ENCODE results near the gene ZCCHC7. TPM values are rescaled to one million over a fixed set of nuclear protein-coding genes. Genes with fewer than 3 reads are reported as not detected.

ZCCHC7 gene
- total RNA-seq, 1 donor from 2014 or later = 25.1 TPM

DNA sequence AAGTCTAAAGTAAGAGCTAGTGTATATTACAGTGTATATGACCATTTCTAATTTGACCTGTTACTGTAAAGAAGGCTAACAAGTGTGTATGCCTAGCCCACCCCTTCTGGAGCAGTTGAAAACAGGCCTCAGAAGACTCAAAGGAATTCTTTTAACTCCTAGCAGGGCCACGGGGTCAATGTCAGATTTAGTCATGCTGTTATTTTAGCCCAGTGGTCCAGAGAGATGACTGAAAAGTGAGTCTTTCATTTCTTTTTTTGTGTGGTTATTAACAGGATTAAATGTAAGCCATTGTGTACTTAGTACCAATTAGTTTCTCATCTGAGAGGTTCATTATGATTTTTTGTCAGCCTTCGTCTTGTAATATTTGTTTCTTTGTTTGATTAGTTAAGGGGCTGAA lies 24.4 kb downstream of the ZCCHC7 start:
- no peaks in the 10 kb centered on the region for H3K4me1 ChIP-seq
- no peak for DNase-seq (ENCODE audit: low spot score in 2 of 2)
- TF ChIP-seq, protein P1, sequence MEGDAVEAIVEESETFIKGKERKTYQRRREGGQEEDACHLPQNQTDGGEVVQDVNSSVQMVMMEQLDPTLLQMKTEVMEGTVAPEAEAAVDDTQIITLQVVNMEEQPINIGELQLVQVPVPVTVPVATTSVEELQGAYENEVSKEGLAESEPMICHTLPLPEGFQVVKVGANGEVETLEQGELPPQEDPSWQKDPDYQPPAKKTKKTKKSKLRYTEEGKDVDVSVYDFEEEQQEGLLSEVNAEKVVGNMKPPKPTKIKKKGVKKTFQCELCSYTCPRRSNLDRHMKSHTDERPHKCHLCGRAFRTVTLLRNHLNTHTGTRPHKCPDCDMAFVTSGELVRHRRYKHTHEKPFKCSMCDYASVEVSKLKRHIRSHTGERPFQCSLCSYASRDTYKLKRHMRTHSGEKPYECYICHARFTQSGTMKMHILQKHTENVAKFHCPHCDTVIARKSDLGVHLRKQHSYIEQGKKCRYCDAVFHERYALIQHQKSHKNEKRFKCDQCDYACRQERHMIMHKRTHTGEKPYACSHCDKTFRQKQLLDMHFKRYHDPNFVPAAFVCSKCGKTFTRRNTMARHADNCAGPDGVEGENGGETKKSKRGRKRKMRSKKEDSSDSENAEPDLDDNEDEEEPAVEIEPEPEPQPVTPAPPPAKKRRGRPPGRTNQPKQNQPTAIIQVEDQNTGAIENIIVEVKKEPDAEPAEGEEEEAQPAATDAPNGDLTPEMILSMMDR (IDR thresholded peaks at IDR 0.05) = no peak
- H3K27ac ChIP-seq = no peak overlapping the region
- H3K4me3 ChIP-seq = no peak overlapping the region
- intact Hi-C loops (cut with DNase I) = no loop called here
- H3K27me3 ChIP-seq = no peaks in the 10 kb centered on the region
- peaks cover 0 to 3% of the 10 kb centered on the region in 2 donors for H3K36me3 ChIP-seq
- H3K9me3 ChIP-seq = no peaks in the 10 kb centered on the region

DNA sequence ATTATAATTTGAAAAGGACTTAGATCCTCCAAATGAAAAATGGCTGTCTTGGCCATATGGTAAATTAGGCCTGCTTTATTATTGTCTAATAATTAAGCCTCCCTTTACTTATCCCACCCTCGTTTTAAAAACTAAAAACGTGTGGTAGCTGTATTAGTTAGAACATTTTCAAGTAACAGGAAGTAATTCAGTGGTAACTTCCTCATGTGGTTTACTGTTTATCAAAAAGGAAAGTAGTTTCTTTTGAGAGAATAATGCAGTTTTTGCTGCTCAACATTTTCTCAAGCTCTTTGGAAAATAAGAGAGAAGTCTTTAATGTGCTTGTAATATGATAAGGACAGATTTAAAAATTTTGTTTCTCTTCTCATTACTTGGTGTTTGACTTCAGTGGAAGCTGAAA lies 26.0 kb downstream of the ZCCHC7 start:
- H3K4me3 ChIP-seq = no peak overlapping the region
- H3K9me3 ChIP-seq = no peaks in the 10 kb centered on the region
- intact Hi-C loops (cut with DNase I) = no loop called here
- H3K4me1 ChIP-seq = no peaks in the 10 kb centered on the region
- H3K36me3 ChIP-seq = peaks cover 0 to 3% of the 10 kb centered on the region in 2 donors
- DNase-seq (ENCODE audit: low spot score in 2 of 2) = no peak
- no peak overlapping the region for H3K27ac ChIP-seq
- TF ChIP-seq, protein P1 (IDR thresholded peaks at IDR 0.05) = no peak
- H3K27me3 ChIP-seq = no peaks in the 10 kb centered on the region

DNA sequence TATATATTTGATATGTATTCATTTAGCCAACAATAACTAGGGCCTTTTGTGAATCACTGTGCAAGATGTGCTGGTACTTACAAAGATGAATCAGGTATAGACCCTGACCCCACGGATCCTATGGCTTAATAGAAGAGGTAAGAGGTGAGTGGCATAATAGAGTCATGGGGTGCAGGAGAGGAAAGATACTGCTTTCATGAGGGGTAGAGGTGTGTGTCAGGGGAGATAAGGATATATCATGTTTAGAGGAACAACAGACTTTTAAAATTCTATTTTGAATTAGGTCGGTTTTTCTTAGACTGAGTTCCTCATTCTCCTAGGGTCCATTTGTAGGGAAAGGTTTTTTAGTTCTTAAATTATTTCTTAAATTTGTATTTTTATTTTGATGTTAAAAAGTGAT lies 27.8 kb downstream of the ZCCHC7 start:
- no peaks in the 10 kb centered on the region for H3K9me3 ChIP-seq
- H3K36me3 ChIP-seq = peaks cover 0 to 3% of the 10 kb centered on the region in 2 donors
- no peaks in the 10 kb centered on the region for H3K4me1 ChIP-seq
- intact Hi-C loops (cut with DNase I) = no loop called here
- H3K4me3 ChIP-seq = no peak overlapping the region
- no peak for DNase-seq (ENCODE audit: low spot score in 2 of 2)
- H3K27me3 ChIP-seq = no peaks in the 10 kb centered on the region
- no peak overlapping the region for H3K27ac ChIP-seq
- TF ChIP-seq, protein P1 (IDR thresholded peaks at IDR 0.05) = no peak

DNA sequence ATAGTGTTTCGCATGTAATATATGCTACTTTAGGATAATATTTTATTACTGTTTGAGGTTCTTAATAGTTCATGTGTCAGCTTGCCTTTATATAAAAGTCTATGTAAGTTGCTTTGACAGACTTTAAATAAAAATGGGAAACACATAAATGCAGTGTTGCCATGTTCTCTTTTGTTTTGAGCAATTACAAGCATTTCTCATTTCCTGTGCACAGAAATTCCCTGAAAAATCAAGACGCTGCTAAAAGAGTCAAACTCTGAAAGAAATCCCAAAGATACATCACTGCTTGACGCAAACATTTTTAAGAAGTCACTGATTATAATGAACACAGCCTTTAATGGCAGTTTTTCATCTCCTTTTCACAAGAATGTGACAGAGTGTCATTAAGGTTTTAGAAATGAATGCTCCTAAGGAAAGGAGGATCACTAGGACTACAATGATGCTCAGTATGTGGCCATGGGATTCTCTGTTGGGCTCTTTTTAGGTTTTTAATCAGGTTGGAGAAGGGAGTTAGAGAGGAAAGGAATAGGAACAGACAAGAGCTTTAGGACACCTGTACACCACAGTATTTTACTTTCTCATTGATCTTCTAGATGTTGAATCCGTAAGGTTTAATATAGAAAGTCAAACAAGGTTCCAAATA lies 29.4 kb downstream of the ZCCHC7 start:
- H3K36me3 ChIP-seq = peaks cover 3 to 5% of the 10 kb centered on the region in 2 donors
- intact Hi-C loops (cut with DNase I) = no loop called here
- H3K27me3 ChIP-seq = no peaks in the 10 kb centered on the region
- DNase-seq (ENCODE audit: low spot score in 2 of 2) = no peak
- no peak overlapping the region for H3K4me3 ChIP-seq
- TF ChIP-seq, protein P1 (IDR thresholded peaks at IDR 0.05) = no peak
- no peaks in the 10 kb centered on the region for H3K4me1 ChIP-seq
- H3K9me3 ChIP-seq = no peaks in the 10 kb centered on the region
- no peak overlapping the region for H3K27ac ChIP-seq

DNA sequence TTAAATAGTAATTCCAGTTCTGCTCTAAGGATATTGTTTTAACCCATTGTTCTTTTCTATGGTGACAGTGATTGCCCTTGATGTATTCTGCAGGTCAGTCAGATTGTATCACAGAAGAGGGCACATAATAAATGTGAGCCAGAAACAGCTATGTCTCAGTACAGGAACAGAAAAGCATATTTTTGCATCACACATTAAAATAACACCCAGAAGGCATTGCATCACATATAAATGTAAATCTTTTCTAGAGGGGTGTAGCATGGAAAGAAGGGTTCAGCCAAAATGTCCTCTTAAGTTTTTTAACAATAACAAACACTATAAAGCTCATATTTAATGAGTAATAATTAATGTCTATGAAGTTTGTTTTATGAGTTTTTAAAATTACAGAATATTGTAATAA lies 30.0 kb downstream of the ZCCHC7 start:
- intact Hi-C loops (cut with DNase I) = no loop called here
- Histone ChIP-seq H3K9me3 (no peaks in the 10 kb centered on the region), H3K4me1 (no peaks in the 10 kb centered on the region), H3K27ac (no peak overlapping the region), H3K27me3 (no peaks in the 10 kb centered on the region), H3K4me3 (no peak overlapping the region), H3K36me3 (peaks cover 3 to 5% of the 10 kb centered on the region in 2 donors)
- no peak for DNase-seq (ENCODE audit: low spot score in 2 of 2)
- TF ChIP-seq, protein P1 (IDR thresholded peaks at IDR 0.05) = no peak

DNA sequence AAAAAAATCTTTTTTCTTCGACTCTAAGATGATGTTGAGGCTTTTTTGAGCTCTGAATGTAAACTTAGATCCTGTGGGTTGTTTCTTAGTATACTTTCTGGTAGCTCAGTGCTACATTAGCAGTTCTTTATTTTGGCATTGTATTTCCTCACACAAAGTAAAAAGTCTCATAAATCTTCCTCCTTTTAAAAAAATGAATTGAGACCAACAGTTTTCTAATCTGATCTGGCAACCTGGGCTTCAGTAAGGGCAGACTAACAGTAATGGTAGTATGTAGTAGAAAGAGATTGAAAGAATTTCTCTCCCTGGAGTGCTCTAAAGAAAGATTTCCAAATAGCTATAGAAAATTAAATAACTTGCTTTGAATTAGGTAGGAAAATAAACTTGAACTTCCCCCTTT lies 31.4 kb downstream of the ZCCHC7 start:
- no peak overlapping the region for H3K27ac ChIP-seq
- intact Hi-C loops (cut with DNase I) = no loop called here
- H3K27me3 ChIP-seq = no peaks in the 10 kb centered on the region
- peaks cover 3 to 5% of the 10 kb centered on the region in 2 donors for H3K36me3 ChIP-seq
- H3K4me3 ChIP-seq = no peak overlapping the region
- no peaks in the 10 kb centered on the region for H3K9me3 ChIP-seq
- no peak for DNase-seq (ENCODE audit: low spot score in 2 of 2)
- H3K4me1 ChIP-seq = no peaks in the 10 kb centered on the region
- TF ChIP-seq, protein P1 (IDR thresholded peaks at IDR 0.05) = no peak
